ENCODE data around the gene KDM6A.
"Not testable (repeated sequence)": the region's sequence is repeated elsewhere in the genome, so short reads cannot be mapped to it uniquely, and the experiment has no call there.

Gene KDM6A

DNA sequence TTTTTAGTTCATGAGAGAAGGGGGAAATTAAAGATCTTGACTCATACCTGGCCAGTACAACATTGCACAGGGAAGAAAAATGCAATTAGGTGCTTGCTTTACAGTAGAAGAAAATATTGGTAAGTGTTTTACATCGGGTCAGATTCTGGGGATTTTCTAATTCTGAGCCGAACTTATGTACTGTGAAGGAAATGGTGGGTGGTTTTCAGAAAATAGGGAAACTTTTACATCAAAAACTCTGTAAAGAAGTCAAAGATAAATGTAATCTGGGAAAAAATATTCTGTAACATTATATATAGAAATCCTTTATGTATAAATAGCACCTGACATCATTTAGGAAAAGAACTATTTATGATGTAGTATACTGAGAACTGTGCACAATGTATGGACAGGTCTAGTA lies 75.4 kb downstream of the KDM6A start:
- H3K9me3 Mint-ChIP-seq, result no peaks in the 10 kb centered on the region
- peaks cover 7% of the 10 kb centered on the region for H3K36me3 Mint-ChIP-seq (ENCODE audit: low read depth)
- H3K4me3 Mint-ChIP-seq, result no peak overlapping the region
- H3K27ac Mint-ChIP-seq, result no peak overlapping the region
- H3K27me3 Mint-ChIP-seq, result no peaks in the 10 kb centered on the region
- peaks cover 26% of the 10 kb centered on the region for H3K4me1 Mint-ChIP-seq (ENCODE audit: low read depth)
- intact Hi-C loops (cut with micrococcal nuclease), result loop anchor here (5.0 kb wide), 2 partner anchors 406 to 986 kb away; partner anchors contain the start of gene FUNDC1

DNA sequence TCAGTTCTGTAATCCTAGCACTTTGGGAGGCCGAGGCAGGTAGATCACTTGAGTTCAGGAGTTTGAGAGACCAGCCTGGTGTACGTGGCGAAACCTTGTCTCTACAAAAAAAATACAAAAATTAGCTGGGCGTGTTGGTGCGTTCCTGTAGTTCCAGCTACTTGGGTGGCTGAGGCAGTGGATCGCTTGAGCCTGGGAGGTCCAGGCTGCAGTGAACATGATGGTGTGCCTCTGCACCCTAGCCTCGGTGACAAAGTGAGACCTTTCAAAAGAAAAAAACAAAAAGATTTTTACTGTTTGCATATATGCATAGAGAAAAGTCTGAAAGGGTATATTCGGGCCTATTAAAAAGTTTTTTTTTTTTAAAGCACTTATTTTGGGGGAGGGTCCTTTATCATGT lies 76.1 kb downstream of the KDM6A start:
- H3K4me1 Mint-ChIP-seq (ENCODE audit: low read depth), result peaks cover 26% of the 10 kb centered on the region
- H3K36me3 Mint-ChIP-seq (ENCODE audit: low read depth), result peaks cover 7% of the 10 kb centered on the region
- no peaks in the 10 kb centered on the region for H3K27me3 Mint-ChIP-seq
- intact Hi-C loops (cut with micrococcal nuclease), result loop anchor here (5.0 kb wide), 2 partner anchors 407 to 987 kb away; partner anchors contain the start of gene FUNDC1
- H3K4me3 Mint-ChIP-seq, result no peak overlapping the region
- H3K9me3 Mint-ChIP-seq, result no peaks in the 10 kb centered on the region
- H3K27ac Mint-ChIP-seq, result no peak overlapping the region

DNA sequence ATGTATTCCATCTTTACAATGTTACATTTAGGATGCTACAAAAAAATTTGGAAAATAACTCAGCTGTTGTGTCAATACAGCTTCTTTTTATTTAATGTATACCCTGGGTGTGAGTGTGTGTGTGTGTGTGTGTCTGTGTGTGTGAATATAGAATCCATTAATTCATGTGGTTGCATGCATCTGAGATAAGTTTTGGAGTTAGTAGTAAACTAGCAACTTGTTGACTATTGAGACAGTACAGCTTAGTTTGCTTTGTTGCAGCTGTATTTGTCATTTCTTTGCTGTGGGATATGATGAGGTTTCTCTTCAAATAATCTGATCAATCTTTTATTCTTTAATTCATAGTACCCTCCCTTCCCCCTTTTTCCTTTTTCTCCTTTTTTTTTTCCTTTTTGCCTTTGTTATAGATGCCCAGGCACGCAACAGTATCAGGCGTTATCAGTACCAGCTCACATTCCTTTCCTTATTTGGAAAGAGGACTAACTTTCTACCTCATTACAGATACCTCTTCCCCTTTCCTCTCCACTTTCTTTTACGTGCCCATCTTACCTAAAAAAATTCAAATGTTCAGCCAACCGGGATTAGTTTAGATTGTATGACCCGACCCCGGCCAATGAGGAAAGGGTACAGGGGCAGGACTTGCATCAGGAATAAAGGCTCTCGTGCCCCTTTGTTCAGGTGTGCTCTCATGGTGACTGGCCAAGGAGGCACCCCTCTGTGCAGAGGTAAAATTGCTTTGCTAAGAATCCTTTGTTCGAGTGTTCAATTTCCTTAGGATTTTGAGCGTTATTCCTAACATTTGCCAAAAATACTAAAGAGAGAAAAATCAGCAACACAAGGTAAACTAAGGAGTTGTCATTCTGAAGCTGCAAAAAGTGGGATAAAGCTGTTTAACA lies 77.7 kb downstream of the KDM6A start:
- H3K27me3 Mint-ChIP-seq; H3K27ac Mint-ChIP-seq; H3K36me3 Mint-ChIP-seq (ENCODE audit: low read depth); H3K4me3 Mint-ChIP-seq; intact Hi-C loops (cut with micrococcal nuclease); H3K9me3 Mint-ChIP-seq: not testable (repeated sequence)
- peaks cover 38% of the 10 kb centered on the region for H3K4me1 Mint-ChIP-seq (ENCODE audit: low read depth)

DNA sequence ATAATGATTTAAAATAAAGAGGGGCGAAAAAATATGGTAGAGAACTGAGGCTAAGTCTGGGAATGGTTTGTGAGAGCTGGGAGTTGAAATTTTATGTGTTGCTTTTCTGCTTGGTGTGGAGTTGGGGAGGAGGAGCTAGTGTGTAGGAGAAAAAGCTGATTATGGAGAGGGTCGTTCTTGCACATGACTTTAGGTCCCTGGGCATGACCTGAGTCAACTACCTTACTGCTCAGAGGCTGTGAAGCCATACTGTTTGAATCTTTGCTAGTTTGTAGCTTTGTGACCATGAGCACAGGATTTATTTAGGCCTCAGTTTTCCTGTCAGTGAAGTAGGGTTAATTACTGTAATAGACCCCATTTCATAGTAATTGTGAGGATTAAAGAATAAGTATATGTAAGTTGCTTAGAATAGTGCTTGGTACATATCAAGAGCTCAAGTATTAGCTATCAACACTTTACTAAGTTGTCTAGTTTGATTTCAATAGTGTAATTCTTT lies 78.6 kb downstream of the KDM6A start:
- intact Hi-C loops (cut with micrococcal nuclease), result no loop called here
- H3K4me3 Mint-ChIP-seq, result no peak overlapping the region

DNA sequence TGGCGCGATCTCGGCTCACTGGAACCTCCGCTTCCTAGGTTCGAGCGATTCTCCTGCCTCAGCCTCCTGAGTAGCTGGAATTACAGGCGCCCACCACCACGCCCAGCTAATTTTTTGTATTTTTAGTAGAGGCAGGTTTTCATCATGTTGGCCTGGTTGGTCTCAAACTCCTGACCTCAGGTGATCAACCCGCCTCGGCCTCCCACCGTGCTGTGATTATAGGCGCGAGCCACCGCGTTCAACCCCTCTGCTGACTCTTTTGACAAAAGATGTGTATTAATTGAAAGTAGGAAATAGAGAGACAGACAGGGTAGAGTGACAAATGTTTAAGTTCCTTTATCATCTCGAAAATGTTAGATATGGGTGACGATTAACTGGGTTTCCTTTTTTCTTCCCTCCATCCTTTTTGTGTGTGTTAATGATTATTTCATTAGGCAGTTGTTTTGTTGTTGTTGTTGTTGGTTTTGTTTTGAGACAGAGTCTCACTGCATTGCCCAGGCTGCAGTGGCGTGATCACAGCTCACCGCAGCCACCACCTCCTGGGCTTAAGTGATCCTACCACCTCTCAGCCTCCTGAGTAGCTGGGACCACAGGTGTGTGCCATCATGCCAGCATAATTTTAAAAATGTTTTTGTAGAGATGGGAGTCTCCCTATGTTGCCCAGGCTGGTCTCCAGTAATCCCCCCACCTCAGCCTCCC lies 79.5 kb downstream of the KDM6A start:
- peaks cover 7% of the 10 kb centered on the region for H3K36me3 Mint-ChIP-seq (ENCODE audit: low read depth)
- H3K27me3 Mint-ChIP-seq, result no peaks in the 10 kb centered on the region

More for the DNA sequence above, 78.6 kb downstream of the KDM6A start:
- peaks cover 7% of the 10 kb centered on the region for H3K36me3 Mint-ChIP-seq (ENCODE audit: low read depth)
- H3K9me3 Mint-ChIP-seq, result no peaks in the 10 kb centered on the region
- H3K4me1 Mint-ChIP-seq (ENCODE audit: low read depth), result peaks cover 43% of the 10 kb centered on the region
- H3K27me3 Mint-ChIP-seq, result no peaks in the 10 kb centered on the region
- H3K27ac Mint-ChIP-seq, result no peak overlapping the region

DNA sequence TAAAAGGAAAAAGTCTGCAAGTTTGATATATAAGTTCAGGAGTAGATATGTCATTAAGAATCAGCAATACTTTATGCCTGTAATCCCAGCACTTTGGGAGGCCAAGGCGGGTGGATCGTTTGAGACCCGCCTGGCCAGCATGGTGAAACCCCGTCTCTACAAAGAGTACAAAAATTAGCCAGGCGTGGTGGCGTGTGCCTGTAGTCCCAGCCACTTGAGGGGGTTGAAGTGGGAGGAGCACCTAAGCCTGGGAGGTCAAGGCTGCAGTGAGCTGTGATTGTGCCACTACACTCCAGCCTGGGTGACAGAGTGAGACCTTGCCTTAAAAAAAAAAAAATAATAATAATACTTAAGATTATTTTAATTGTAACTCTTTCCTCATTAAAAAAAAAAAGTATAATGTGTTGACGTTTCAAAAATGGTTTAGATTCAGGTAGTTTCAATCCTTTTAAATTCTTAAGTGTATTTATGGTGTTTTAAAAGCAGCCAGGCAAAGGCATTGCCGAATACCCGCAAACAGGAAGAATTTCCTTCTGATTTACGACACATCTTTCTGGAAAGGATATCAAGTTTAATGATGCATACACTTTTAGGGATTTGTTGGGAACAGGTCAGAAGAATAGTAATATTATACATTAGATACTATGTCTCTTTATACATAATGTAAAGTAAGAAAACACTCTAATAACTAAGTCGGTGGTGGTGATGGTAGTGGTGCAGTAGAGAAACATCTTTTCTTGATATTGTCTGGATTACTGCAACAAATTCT lies 80.9 kb downstream of the KDM6A start:
- no peaks in the 10 kb centered on the region for H3K9me3 Mint-ChIP-seq
- H3K4me3 Mint-ChIP-seq, result no peak overlapping the region
- H3K27ac Mint-ChIP-seq, result no peak overlapping the region
- H3K27me3 Mint-ChIP-seq, result no peaks in the 10 kb centered on the region
- peaks cover 7% of the 10 kb centered on the region for H3K36me3 Mint-ChIP-seq (ENCODE audit: low read depth)
- H3K4me1 Mint-ChIP-seq (ENCODE audit: low read depth), result peaks cover 38% of the 10 kb centered on the region
- intact Hi-C loops (cut with micrococcal nuclease), result no loop called here

More for the DNA sequence above, 79.5 kb downstream of the KDM6A start:
- H3K27ac Mint-ChIP-seq, result no peak overlapping the region
- no peaks in the 10 kb centered on the region for H3K9me3 Mint-ChIP-seq
- intact Hi-C loops (cut with micrococcal nuclease), result no loop called here
- H3K4me1 Mint-ChIP-seq (ENCODE audit: low read depth), result peaks cover 43% of the 10 kb centered on the region
- no peak overlapping the region for H3K4me3 Mint-ChIP-seq

DNA sequence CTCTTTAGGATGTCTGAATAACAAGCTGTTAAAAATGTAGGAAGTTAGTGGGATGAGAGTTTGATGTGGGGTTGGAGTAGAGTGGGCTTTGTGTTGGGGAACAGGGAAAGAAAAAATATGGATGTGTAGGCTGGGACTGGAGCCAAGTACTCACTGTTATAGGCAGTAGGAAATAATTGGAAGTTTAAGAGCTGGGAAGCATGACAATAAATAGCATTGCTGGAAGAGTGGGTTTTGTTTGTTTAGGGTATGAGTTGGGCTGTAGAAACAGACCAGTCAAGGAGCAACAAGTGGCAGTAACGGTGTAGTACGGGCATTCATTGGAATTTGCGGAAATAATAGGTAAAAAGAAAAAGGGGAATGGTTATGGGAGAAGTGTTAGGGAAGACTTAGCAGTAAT lies 81.6 kb downstream of the KDM6A start:
- peaks cover 7% of the 10 kb centered on the region for H3K36me3 Mint-ChIP-seq (ENCODE audit: low read depth)
- no peaks in the 10 kb centered on the region for H3K27me3 Mint-ChIP-seq
- H3K4me1 Mint-ChIP-seq (ENCODE audit: low read depth), result peaks cover 38% of the 10 kb centered on the region
- H3K4me3 Mint-ChIP-seq, result no peak overlapping the region
- intact Hi-C loops (cut with micrococcal nuclease), result no loop called here
- H3K9me3 Mint-ChIP-seq, result no peaks in the 10 kb centered on the region
- H3K27ac Mint-ChIP-seq, result no peak overlapping the region

DNA sequence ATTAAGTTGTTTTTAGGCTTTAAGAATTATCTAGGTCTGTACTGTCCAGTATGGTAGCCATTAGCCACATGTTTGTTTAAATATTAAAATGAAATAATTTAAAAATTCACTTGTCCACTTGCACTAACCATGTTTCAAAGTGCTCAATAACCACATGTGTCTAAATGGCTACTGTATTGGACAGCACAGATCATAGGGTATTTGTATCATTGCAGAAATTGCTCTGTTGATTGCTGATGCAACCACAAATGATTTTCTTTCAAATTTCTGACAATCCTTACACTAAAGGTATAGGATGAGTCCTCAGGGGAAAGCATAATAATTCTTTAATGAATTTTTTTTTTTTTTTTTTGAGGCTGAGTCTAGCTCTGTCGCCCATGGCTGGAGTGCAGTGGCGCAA lies 84.9 kb downstream of the KDM6A start:
- Mint-ChIP-seq H3K27ac (no peak overlapping the region), H3K27me3 (no peaks in the 10 kb centered on the region), H3K9me3 (no peaks in the 10 kb centered on the region), H3K4me3 (no peak overlapping the region), H3K4me1 (ENCODE audit: low read depth) (peaks cover 24% of the 10 kb centered on the region), H3K36me3 (ENCODE audit: low read depth) (peaks cover 3% of the 10 kb centered on the region)
- intact Hi-C loops (cut with micrococcal nuclease), result no loop called here

DNA sequence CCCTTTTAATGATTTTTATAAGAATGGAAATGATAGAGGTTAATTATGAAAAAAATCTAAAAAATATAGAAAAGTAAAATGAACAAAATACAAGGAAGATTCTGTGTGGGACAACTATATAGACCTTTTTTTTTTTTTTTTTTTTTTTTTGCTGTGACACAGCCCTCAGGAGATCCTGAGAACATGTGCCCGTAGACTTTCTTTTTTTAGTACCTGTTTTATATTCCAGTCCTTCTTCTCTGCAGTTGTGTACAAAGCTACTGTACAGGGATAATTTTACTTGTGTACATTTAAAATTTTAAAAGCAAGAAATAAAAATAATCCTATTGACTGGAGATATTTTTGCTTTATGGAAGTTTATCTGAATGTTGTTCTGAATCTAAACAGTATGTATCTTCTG lies 85.5 kb downstream of the KDM6A start:
- intact Hi-C loops (cut with micrococcal nuclease), result no loop called here
- Mint-ChIP-seq H3K36me3 (ENCODE audit: low read depth) (peaks cover 8% of the 10 kb centered on the region), H3K27ac (no peak overlapping the region), H3K9me3 (no peaks in the 10 kb centered on the region), H3K4me1 (ENCODE audit: low read depth) (peaks cover 24% of the 10 kb centered on the region), H3K27me3 (no peaks in the 10 kb centered on the region), H3K4me3 (no peak overlapping the region)

DNA sequence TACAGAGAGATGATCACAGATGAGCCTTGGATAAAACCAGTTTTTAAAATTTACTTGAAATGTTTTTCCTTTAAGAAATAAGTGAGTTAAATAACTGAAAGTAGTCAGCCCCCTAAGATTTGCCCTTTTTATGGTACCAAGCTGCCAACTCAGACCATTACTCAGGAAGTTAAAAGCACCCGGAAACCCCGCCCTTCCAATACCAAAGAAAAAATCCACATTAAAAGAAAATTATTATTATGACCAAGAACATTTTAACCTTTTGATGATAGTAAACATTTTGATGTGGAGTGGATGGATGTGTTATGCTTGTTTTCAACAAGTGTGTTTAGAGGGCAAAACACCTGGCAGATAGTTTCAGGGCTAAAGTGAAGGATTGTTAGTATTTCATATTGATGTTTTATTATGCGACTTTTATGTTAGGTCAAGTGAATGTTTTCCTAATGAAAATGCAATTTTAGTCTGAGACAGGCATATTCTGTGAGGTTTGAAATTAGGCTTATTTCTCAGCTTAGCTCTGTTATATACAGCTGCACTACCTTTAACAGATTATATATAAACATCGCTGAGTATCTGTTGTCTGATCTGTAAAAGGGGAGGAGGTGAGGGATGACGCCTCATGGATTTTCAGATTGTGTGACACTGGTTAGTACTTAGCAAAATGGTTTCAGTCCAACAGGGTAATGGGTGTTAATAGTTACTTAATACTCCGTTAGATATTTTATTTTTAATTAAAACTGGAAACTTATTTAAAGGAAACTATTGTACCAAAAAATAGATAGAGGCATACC lies 89.0 kb downstream of the KDM6A start:
- Mint-ChIP-seq H3K4me3 (no peak overlapping the region), H3K27ac (no peak overlapping the region), H3K9me3 (no peaks in the 10 kb centered on the region), H3K4me1 (ENCODE audit: low read depth) (peaks cover 14% of the 10 kb centered on the region), H3K27me3 (no peaks in the 10 kb centered on the region), H3K36me3 (ENCODE audit: low read depth) (peaks cover 22% of the 10 kb centered on the region)
- intact Hi-C loops (cut with micrococcal nuclease), result no loop called here

DNA sequence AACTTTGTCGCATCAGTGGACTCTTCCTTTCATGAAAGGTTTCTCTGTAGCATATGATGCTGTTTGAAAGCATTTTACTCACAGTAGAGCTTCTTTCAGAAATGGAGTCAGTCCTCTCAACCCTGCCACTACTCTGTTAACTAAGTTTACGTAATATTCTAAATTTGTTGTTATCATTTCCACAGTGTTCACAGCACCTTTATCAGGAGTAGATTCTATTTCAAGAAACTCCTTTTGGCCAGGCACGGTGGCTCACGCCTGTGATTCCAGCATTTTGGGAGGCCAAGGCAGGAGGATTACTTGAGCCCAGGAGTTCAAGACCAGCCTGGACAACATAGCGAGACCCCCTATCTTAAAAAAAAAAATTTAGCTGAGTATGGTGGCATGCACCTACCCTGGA lies 90.0 kb downstream of the KDM6A start:
- peaks cover 26% of the 10 kb centered on the region for H3K36me3 Mint-ChIP-seq (ENCODE audit: low read depth)
- intact Hi-C loops (cut with micrococcal nuclease), result no loop called here
- no peaks in the 10 kb centered on the region for H3K9me3 Mint-ChIP-seq
- H3K4me3 Mint-ChIP-seq, result no peak overlapping the region
- no peaks in the 10 kb centered on the region for H3K27me3 Mint-ChIP-seq
- H3K4me1 Mint-ChIP-seq (ENCODE audit: low read depth), result peaks cover 18% of the 10 kb centered on the region
- H3K27ac Mint-ChIP-seq, result no peak overlapping the region

DNA sequence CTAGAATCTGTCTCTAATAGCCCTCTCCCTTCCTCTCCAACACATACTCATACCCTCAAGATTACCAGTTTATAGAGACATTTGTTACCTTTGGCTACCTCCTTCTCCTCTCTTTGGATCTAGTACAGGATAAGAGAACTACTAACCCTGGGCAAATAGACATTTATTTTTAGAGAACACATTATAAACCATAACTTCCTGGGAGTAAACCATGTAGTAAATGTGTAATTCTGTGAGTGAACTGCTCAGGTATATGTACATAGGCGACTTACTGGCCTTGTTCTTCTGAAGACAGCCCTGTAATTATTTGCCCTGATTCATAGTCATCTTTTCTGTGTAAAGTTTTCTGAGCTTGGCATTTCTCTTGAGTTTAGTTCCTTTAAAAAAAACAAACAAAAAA lies 94.2 kb downstream of the KDM6A start:
- Mint-ChIP-seq H3K9me3 (no peaks in the 10 kb centered on the region), H3K27ac (peak overlapping the region; percentile 19), H3K4me1 (ENCODE audit: low read depth) (peaks cover 19% of the 10 kb centered on the region), H3K27me3 (no peaks in the 10 kb centered on the region), H3K4me3 (no peak overlapping the region), H3K36me3 (ENCODE audit: low read depth) (peaks cover 26% of the 10 kb centered on the region)
- intact Hi-C loops (cut with micrococcal nuclease), result no loop called here

DNA sequence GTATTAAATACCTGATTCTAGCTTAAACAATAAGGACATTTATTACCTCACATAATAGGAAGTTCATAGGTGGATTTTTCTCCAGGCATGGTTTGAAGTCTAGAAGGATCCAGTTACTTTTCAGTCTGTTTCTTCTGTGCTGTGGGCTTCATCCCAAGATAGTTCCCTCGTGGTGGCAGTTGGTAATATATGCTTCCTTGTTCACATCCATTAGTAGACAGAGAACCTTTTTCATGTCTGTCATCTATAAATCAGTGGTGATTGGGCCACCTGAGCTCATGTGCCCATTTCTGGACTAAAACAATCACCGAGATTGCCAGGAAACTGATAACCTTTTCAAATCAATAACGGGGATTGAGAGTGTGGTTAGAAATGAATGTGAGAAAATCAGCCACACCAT lies 97.7 kb downstream of the KDM6A start:
- intact Hi-C loops (cut with micrococcal nuclease), result no loop called here
- Mint-ChIP-seq H3K36me3 (ENCODE audit: low read depth) (peaks cover 27% of the 10 kb centered on the region), H3K27ac (no peak overlapping the region), H3K27me3 (no peaks in the 10 kb centered on the region), H3K4me1 (ENCODE audit: low read depth) (peaks cover 31% of the 10 kb centered on the region), H3K4me3 (no peak overlapping the region), H3K9me3 (no peaks in the 10 kb centered on the region)

All from dendritic cell treated with granulocyte-macrophage colony-stimulating factor and Interleukin-4, amounts not matched to agents 40 ng/mL and 50 ng/mL, for 4 days (primary cell).